Measurements from ENCODE around the gene RCCD1. TPM values are rescaled to one million over a fixed set of nuclear protein-coding genes. Genes with fewer than 3 reads are reported as not detected.
A peak's percentile ranks its signal among the peaks of the same experiment; 100 is the strongest.

Gene RCCD1
- total RNA-seq, 1 experiment from 2014 or later: 26.1 TPM

- TF ChIP-seq USF2 (CRISPR knock-in tag; IDR thresholded peaks at IDR 0.05) (peak; percentile 98), ZNF423 (CRISPR knock-in tag; IDR thresholded peaks at IDR 0.05) (no peak), NFYB (CRISPR knock-in tag; conservative IDR thresholded peaks at IDR 0.05; ENCODE audit: low read depth) (peak; percentile 68), OVOL2 (CRISPR knock-in tag; IDR thresholded peaks at IDR 0.05; ENCODE audit: borderline replicate concordance) (no peak), ATF1 (CRISPR knock-in tag; IDR thresholded peaks at IDR 0.05) (0 out of 2 replicates have a peak, but pooled peaks have one; percentile 70), E2F1 (CRISPR knock-in tag; IDR thresholded peaks at IDR 0.05) (no peak), ZBTB43 (CRISPR knock-in tag; IDR thresholded peaks at IDR 0.05) (no peak), ZNF138 (CRISPR knock-in tag; conservative IDR thresholded peaks at IDR 0.05) (no peak), SMAD4 (CRISPR knock-in tag; IDR thresholded peaks at IDR 0.05) (no peak), ATF6 (CRISPR knock-in tag; IDR thresholded peaks at IDR 0.05) (no peak), GABPB1 (CRISPR knock-in tag; IDR thresholded peaks at IDR 0.05) (peak; percentile 59; the same call in 1 of the 2 replicates), STAT6 (CRISPR knock-in tag; conservative IDR thresholded peaks at IDR 0.05; ENCODE audit: low read depth) (no peak), SOX15 (CRISPR knock-in tag; IDR thresholded peaks at IDR 0.05) (no peak), ZBTB21 (CRISPR knock-in tag; IDR thresholded peaks at IDR 0.05; ENCODE audit: borderline replicate concordance) (no peak), USF1 (CRISPR knock-in tag; IDR thresholded peaks at IDR 0.05) (peak; percentile 98), NR2C2 (CRISPR knock-in tag; IDR thresholded peaks at IDR 0.05) (no peak), MYBL2 (CRISPR knock-in tag; IDR thresholded peaks at IDR 0.05) (peak; percentile 95)
- TF ChIP-seq, protein P1, sequence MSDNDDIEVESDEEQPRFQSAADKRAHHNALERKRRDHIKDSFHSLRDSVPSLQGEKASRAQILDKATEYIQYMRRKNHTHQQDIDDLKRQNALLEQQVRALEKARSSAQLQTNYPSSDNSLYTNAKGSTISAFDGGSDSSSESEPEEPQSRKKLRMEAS (CRISPR knock-in tag; IDR thresholded peaks at IDR 0.05): peak; percentile 93
- TF ChIP-seq, protein P2, sequence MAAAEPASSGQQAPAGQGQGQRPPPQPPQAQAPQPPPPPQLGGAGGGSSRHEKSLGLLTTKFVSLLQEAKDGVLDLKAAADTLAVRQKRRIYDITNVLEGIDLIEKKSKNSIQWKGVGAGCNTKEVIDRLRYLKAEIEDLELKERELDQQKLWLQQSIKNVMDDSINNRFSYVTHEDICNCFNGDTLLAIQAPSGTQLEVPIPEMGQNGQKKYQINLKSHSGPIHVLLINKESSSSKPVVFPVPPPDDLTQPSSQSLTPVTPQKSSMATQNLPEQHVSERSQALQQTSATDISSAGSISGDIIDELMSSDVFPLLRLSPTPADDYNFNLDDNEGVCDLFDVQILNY (CRISPR knock-in tag; IDR thresholded peaks at IDR 0.05): peak; percentile 50; the same call in 1 of the 2 replicates
- TF ChIP-seq, protein P3, sequence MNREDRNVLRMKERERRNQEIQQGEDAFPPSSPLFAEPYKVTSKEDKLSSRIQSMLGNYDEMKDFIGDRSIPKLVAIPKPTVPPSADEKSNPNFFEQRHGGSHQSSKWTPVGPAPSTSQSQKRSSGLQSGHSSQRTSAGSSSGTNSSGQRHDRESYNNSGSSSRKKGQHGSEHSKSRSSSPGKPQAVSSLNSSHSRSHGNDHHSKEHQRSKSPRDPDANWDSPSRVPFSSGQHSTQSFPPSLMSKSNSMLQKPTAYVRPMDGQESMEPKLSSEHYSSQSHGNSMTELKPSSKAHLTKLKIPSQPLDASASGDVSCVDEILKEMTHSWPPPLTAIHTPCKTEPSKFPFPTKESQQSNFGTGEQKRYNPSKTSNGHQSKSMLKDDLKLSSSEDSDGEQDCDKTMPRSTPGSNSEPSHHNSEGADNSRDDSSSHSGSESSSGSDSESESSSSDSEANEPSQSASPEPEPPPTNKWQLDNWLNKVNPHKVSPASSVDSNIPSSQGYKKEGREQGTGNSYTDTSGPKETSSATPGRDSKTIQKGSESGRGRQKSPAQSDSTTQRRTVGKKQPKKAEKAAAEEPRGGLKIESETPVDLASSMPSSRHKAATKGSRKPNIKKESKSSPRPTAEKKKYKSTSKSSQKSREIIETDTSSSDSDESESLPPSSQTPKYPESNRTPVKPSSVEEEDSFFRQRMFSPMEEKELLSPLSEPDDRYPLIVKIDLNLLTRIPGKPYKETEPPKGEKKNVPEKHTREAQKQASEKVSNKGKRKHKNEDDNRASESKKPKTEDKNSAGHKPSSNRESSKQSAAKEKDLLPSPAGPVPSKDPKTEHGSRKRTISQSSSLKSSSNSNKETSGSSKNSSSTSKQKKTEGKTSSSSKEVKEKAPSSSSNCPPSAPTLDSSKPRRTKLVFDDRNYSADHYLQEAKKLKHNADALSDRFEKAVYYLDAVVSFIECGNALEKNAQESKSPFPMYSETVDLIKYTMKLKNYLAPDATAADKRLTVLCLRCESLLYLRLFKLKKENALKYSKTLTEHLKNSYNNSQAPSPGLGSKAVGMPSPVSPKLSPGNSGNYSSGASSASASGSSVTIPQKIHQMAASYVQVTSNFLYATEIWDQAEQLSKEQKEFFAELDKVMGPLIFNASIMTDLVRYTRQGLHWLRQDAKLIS (CRISPR knock-in tag; IDR thresholded peaks at IDR 0.05; ENCODE audit: borderline replicate concordance): no peak
- TF ChIP-seq, protein P4, sequence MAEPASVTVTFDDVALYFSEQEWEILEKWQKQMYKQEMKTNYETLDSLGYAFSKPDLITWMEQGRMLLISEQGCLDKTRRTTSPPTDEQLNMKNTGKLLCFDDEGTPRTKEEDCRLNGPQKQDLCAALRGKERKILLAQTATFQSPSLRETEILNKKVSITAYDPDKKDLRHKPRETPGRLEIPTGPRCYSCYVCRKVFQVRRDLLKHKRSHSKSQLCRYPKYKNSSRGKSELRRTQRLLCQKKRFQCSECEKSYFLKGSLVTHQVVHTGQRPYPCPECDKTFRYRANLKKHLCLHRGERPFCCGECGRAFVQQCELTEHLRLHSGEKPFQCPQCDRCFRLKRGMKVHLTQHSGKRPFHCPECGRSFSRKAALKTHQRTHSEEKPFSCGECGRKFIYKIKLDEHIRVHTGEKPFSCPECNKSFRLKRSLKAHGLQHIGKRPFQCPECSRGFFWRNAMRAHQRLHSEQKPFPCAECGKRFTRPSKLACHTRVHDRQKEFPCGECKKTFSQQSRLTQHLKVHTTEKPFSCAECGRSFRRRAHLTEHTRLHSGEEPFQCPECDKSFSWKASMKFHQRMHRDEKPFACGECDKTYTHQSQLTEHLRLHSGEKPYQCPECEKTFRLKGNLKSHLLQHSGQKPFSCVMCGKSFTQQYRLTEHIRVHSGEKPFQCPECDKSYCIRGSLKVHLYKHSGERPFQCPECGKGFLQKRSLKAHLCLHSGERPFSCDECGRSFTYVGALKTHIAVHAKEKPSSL (CRISPR knock-in tag; conservative IDR thresholded peaks at IDR 0.05): no peak
Measured at GRCh38 chr15:90954712-90955623, at the start of gene RCCD1 (continued).

Measured in WTC11 (cell line).